Heart left ventricle (tissue), 16 donors: ENCODE results near the gene TLK2. TPM values are rescaled to one million over a fixed set of nuclear protein-coding genes. Genes with fewer than 3 reads are reported as not detected.

Source experiments
- ATAC-seq, 4 donors: fragments of 200-7000 bp; cut with Tn5 transposase; one replicate each; pipeline ENCODE4 v1.9.1; 2020 to 2022; ENCODE audit warnings: moderate library complexity in 4 of 4, mild to moderate bottlenecking in 3 of 4, moderate number of reproducible peaks in 1 of 4
- DNase-seq, 5 donors: peaks; one replicate each; pipeline ENCODE4 v3.0.0-alpha.2; 2020
- H3K27ac ChIP-seq, 12 donors: fragments of 200-600 bp; sonication (generic) in 4 of 12; one replicate each; pipeline versions ENCODE4 v1.5.0 to v1.8.0; 2016 to 2022; ENCODE audit warnings: mild to moderate bottlenecking in 2 of 12
- H3K27me3 ChIP-seq, 9 donors: fragments of 200-600 bp; sonication (generic) in 2 of 9; one replicate each; pipeline versions ENCODE4 v1.5.1 to v1.8.0; 2016 to 2022; ENCODE audit warnings: mild to moderate bottlenecking in 3 of 9
- H3K36me3 ChIP-seq, 9 donors: fragments of 200-600 bp; sonication (generic) in 2 of 9; one replicate each; pipeline versions ENCODE4 v1.5.0 to v1.8.0; 2018 to 2022; ENCODE audit warnings: mild to moderate bottlenecking in 2 of 9
- H3K4me1 ChIP-seq, 12 donors: fragments of 200-600 bp; sonication (generic) in 4 of 12; one replicate each; pipeline versions ENCODE4 v1.5.0 to v1.8.0; 2016 to 2022; ENCODE audit warnings: mild to moderate bottlenecking in 3 of 12
- H3K4me3 ChIP-seq, 12 donors: fragments of 200-600 bp; sonication (generic) in 4 of 12; one replicate each; pipeline versions ENCODE4 v1.5.0 to v1.8.0; 2017 to 2022; ENCODE audit warnings: mild to moderate bottlenecking in 9 of 12, moderate library complexity in 4 of 12
- H3K9me3 ChIP-seq, 12 donors: fragments of 200-600 bp; sonication (generic) in 4 of 12; one replicate each; pipeline versions ENCODE4 v1.5.0 to v1.8.0; 2016 to 2022; ENCODE audit warnings: mild to moderate bottlenecking in 1 of 12
- POLR2A ChIP-seq, 2 donors: fragments of 450-650 bp; IDR thresholded peaks; one replicate each; pipeline ENCODE4 v1.6.1; 2017; ENCODE audit warnings: antibody characterized with exemption in 2 of 2, mild to moderate bottlenecking in 2 of 2, moderate library complexity in 2 of 2
- WGBS, 4 donors: extraction: QIAGEN DNeasy Blood & Tissue Kit in 2 of 4; methylation state at CpG; one replicate each; pipeline versions ENCODE4 v1.1.5 to v1.1.7; 2013 to 2018; 5-methylcytosine and 5-hydroxymethylcytosine counted together
- intact Hi-C, 10 donors: fragments of 100-400 bp; cut with DNase I; formaldehyde crosslinking; loops; one replicate each; pipeline versions ENCODE4 v1.11.1 to v1.14.2; 2022
- polyA plus RNA-seq, 2 donors: library from polyadenylated mRNA; stranded (reverse); fragments of 200-250 nt; gene quantifications; one replicate each; pipeline ENCODE4 v1.2.3, GENCODE V29; 2013
- total RNA-seq, 9 donors: library from RNA; depleted of rRNA in 2 of 9; stranded (reverse); fragments of >200 nt in 2 of 9; fragmentation: NEBNext Ultra II Directional in 3 of 9; extraction: Animal tissue kit (Norgen Biotek cat#: 25700) in 3 of 9; gene quantifications; one replicate each; pipeline versions ENCODE4 v1.1.0 to v1.2.4, GENCODE V29; 2016 to 2023
- TF ChIP-seq, protein P1 (sequence below), 12 donors: fragments of 200-600 bp; sonication (generic) in 4 of 12; IDR thresholded peaks; one replicate each; pipeline versions ENCODE4 v1.5.0 to v1.8.0; 2018 to 2022; ENCODE audit warnings: antibody characterized with exemption in 12 of 12, mild to moderate bottlenecking in 5 of 12
- donor health status: ischemic (EF 13 %, LVEDD 7.1; RV severe dilation, severe dysfunction).
- donor health status: healthy with polysubstance abuse.
- donor health status: DM: no; HTN: yes; CAD: no.
- donor health status: DM: no; HTN: no; CAD: no.
- donor health status: ischemic (EF 25% LVEDD 6.9; RV normal size, moderate dysfunction).
- donor health status: ischemic (EF 25% LVEDD 5.7; RV mildly dilated, moderate dysfunction).
- donor health status: healthy.
- donor health status: DM: yes; HTN: yes; CAD: no.
- donor health status: ischemic (EF 35%, LVEDD 5.7; RV mildly dilated, moderate dysfunction).
- donor health status: nonischemic (EF 11% LVEDD 7.7; RV severe dilation, severe dysfunction).
- donor health status: DM: yes; HTN: yes; CAD: no.
- donor health status: PGD.
- donor health status: ischemic (EF 29% LVEDD 5.4; RV normal size, mild dysfunction).
- donor health status: nonischemic (EF 23%, LVEDD 6.1; RV moderate dilation, normal function).

Gene TLK2
- total and polyA plus RNA-seq, 11 donors = 11.0 to 36.8 (median 29.5) TPM

DNA sequence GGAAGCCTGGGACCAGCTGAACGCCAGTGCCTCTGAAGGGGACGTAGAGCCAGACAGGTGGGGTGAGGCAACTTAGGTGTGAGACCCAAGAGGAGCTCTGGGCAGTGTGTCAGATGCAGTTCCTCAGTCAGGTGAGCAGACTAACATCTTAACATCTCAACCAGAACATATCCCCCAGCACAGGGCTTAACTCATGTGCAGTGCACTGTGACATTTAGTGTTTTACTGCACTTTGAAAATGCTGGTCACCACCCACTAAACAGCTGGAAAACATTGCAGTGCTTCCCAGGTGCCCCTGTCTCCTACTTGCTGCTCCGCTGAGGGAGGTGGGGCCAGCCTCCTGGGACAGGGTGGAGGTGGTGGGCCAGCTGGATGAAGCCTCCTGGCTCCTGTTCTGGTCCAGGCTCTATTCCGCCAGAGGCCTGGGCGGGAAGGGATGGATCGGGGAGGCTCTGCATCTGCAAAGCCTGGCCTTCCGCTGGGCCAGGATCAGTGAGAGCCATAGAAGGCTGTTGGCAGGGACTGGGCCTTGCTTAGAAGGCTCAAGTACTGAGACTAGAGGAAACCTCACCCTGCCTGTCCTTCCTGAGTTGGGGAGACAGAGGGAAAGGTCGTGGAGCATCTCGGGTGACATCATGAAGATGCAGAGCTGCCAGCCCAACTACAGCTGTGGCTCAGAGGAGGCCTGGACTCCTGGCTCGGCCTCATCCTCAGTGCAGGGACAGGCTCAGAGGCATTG lies 141.0 kb downstream of the TLK2 start:
- peak overlapping the region in 6 of 12 donors; percentile 2 to 51 (median 28) for H3K27ac ChIP-seq
- peaks cover 0 to 38% (median 2%) of the 10 kb centered on the region in 12 donors for H3K4me1 ChIP-seq
- 69 to 86% (median 70%) methylated on average over 6 to 10 of the region's 10 CpGs for WGBS, 4 donors
- DNase-seq (peak in 2 of 5 donors; percentile 41 to 61), ATAC-seq (peak in 3 of 4 donors; percentile 31 to 44 (median 44))
- peaks cover 0 to 19% (median 14%) of the 10 kb centered on the region in 9 donors for H3K36me3 ChIP-seq
- H3K9me3 ChIP-seq = no peaks in the 10 kb centered on the region
- TF ChIP-seq, protein P1, sequence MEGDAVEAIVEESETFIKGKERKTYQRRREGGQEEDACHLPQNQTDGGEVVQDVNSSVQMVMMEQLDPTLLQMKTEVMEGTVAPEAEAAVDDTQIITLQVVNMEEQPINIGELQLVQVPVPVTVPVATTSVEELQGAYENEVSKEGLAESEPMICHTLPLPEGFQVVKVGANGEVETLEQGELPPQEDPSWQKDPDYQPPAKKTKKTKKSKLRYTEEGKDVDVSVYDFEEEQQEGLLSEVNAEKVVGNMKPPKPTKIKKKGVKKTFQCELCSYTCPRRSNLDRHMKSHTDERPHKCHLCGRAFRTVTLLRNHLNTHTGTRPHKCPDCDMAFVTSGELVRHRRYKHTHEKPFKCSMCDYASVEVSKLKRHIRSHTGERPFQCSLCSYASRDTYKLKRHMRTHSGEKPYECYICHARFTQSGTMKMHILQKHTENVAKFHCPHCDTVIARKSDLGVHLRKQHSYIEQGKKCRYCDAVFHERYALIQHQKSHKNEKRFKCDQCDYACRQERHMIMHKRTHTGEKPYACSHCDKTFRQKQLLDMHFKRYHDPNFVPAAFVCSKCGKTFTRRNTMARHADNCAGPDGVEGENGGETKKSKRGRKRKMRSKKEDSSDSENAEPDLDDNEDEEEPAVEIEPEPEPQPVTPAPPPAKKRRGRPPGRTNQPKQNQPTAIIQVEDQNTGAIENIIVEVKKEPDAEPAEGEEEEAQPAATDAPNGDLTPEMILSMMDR (IDR thresholded peaks at IDR 0.05) = no peak
- TF ChIP-seq POLR2A (IDR thresholded peaks at IDR 0.05) = no peak
- H3K4me3 ChIP-seq = no peak overlapping the region
- intact Hi-C loops = no loop called here
- no peaks in the 10 kb centered on the region for H3K27me3 ChIP-seq

DNA sequence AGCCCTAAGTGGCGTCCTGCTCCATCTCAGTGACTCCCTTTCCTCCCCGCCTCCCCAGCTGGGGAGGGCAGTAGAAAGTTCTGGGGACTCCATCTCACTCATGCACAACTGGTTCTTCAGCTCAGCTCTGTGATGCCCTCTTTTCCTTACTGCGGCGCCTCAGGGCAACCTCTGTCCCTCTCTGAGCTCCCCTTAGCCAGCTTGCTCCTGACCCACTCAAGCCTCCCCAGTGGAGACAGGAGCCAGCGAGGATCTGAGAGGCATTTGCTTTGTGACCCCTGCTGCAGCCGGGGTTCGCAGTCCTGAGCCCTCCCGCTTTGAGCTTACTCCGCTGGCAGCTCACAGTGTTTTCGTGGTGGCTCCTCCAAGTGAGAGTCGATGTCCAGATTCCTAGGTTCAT lies 142.6 kb downstream of the TLK2 start:
- intact Hi-C loops = no loop called here

GRCh38 chr17:62625184-62625869 lies 146.7 kb downstream of the TLK2 start:
- H3K27ac ChIP-seq = no peak overlapping the region
- 87 to 94% (median 88%) methylated on average over 17 to 19 of the region's 19 CpGs for WGBS, 4 donors
- TF ChIP-seq, protein P1 (IDR thresholded peaks at IDR 0.05) = no peak
- no peak for TF ChIP-seq POLR2A (IDR thresholded peaks at IDR 0.05)
- DNase-seq = no peak
- intact Hi-C loops = no loop called here
- peaks cover 0 to 8% (median 0%) of the 10 kb centered on the region in 9 donors for H3K36me3 ChIP-seq
- no peak for ATAC-seq
- peaks cover 0 to 30% (median 12%) of the 10 kb centered on the region in 12 donors for H3K4me1 ChIP-seq
- H3K4me3 ChIP-seq = no peak overlapping the region
- H3K27me3 ChIP-seq = peaks cover 0 to 31% (median 9%) of the 10 kb centered on the region in 9 donors
- no peaks in the 10 kb centered on the region for H3K9me3 ChIP-seq

More for the DNA sequence above, 142.6 kb downstream of the TLK2 start:
- ATAC-seq (no peak), DNase-seq (no peak)
- Histone ChIP-seq H3K27ac (no peak overlapping the region), H3K4me1 (peaks cover 0 to 37% (median 9%) of the 10 kb centered on the region in 12 donors), H3K27me3 (peaks cover 0 to 4% (median 0%) of the 10 kb centered on the region in 9 donors), H3K36me3 (peaks cover 0 to 10% (median 0%) of the 10 kb centered on the region in 9 donors), H3K4me3 (no peak overlapping the region), H3K9me3 (no peaks in the 10 kb centered on the region)
- no peak for TF ChIP-seq POLR2A (IDR thresholded peaks at IDR 0.05)
- TF ChIP-seq, protein P1 (IDR thresholded peaks at IDR 0.05) = no peak
- WGBS, 4 donors = 90% methylated on average over 11 of the region's 11 CpGs

- DNase-seq = peak in 1 of 5 donors; percentile 43
- 59 to 81% (median 75%) methylated on average over 4 of the region's 4 CpGs for WGBS, 4 donors
- peaks cover 0 to 30% (median 13%) of the 10 kb centered on the region in 12 donors for H3K4me1 ChIP-seq
Observed at GRCh38 chr17:62625870-62626200, 147.2 kb downstream of the TLK2 start.

More at GRCh38 chr17:62625870-62626200, 147.2 kb downstream of the TLK2 start:
- Histone ChIP-seq H3K4me3 (no peak overlapping the region), H3K27me3 (peaks cover 0 to 31% (median 9%) of the 10 kb centered on the region in 9 donors), H3K9me3 (no peaks in the 10 kb centered on the region), H3K27ac (peak overlapping the region in 6 of 12 donors; percentile 22 to 97 (median 92)), H3K36me3 (peaks cover 0 to 8% (median 0%) of the 10 kb centered on the region in 9 donors)
- intact Hi-C loops = loop anchor here in 1 of 10 donors (2.0 kb wide), 1 partner anchor 27 kb away; no protein-coding TSS in a partner anchor
- ATAC-seq = peak in 1 of 4 donors; percentile 7
- TF ChIP-seq, protein P1 (IDR thresholded peaks at IDR 0.05) = no peak
- TF ChIP-seq POLR2A (IDR thresholded peaks at IDR 0.05) = no peak
